Body of pancreas (tissue), 4 donors: ENCODE results near the gene OR6C70. TPM values are rescaled to one million over a fixed set of nuclear protein-coding genes. Genes with fewer than 3 reads are reported as not detected.
"Not testable (repeated sequence)": the region's sequence is repeated elsewhere in the genome, so short reads cannot be mapped to it uniquely, and the experiment has no call there.

Experiments used
- ATAC-seq: fragments of 150-250 bp; one replicate; pipeline ENCODE4 v1.9.1; 2016
- DNase-seq, 4 donors: peaks; one replicate each; pipeline ENCODE4 v3.0.0-alpha.2; 2019
- H3K27ac ChIP-seq, 4 donors: fragments of 200-600 bp; sonication (generic); 1 replicate in 3 of 4; 2 replicates in 1 of 4; pipeline versions ENCODE4 v1.5.1 to v1.6.1; 2016 to 2019; ENCODE audit warnings: mild to moderate bottlenecking in 1 of 4, mixed read lengths in 1 of 4, moderate library complexity in 1 of 4
- H3K27me3 ChIP-seq, 2 donors: fragments of 200-600 bp; sonication (generic); one replicate each; pipeline ENCODE4 v1.6.0; 2016; ENCODE audit warnings: mild to moderate bottlenecking in 1 of 2
- H3K36me3 ChIP-seq, 2 donors: fragments of 200-600 bp; sonication (generic); replicated peaks in 1 of 2; 2 replicates each; pipeline ENCODE4 v1.5.1; 2016; ENCODE audit warnings: low read depth in 2 of 2; ENCODE audit not compliant: insufficient read depth in 1 of 2
- H3K4me1 ChIP-seq: fragments of 200-600 bp; sonication (generic); one replicate; pipeline ENCODE4 v1.6.0; 2016
- H3K4me3 ChIP-seq, 2 donors: fragments of 200-600 bp; sonication (generic); 1 replicate in 1 of 2; 2 replicates in 1 of 2; pipeline ENCODE4 v1.5.1; 2016 to 2019
- H3K9me3 ChIP-seq, 3 donors: fragments of 200-600 bp; sonication (generic); 1 replicate in 2 of 3; 2 replicates in 1 of 3; pipeline ENCODE4 v1.5.1; 2016
- CTCF ChIP-seq, 7 experiments: fragments of 450-650 bp in 4 of 7; fragments of 200-600 bp in 3 of 7; sonication (generic) in 3 of 7; IDR thresholded peaks; one replicate each; pipeline ENCODE4 v1.5.1; 2016 to 2019; ENCODE audit warnings: antibody characterized with exemption in 7 of 7
- POLR2A ChIP-seq, 3 donors: fragments of 450-650 bp; IDR thresholded peaks; one replicate each; pipeline ENCODE4 v1.6.1; 2016; ENCODE audit warnings: antibody characterized with exemption in 3 of 3, mild to moderate bottlenecking in 2 of 3
- WGBS, 2 donors: methylation state at CpG; one replicate each; pipeline ENCODE4 v1.1.5; 2017; 5-methylcytosine and 5-hydroxymethylcytosine counted together
- intact Hi-C: fragments of 100-400 bp; cut with DNase I; formaldehyde crosslinking; loops from one replicate; pipeline ENCODE4 v1.15.1; 2023
- total RNA-seq, 2 donors: library from RNA; depleted of rRNA; stranded (reverse); fragments of >200 nt; gene quantifications; one replicate each; pipeline ENCODE4 v1.1.0, GENCODE V29; 2016

OR6C70 gene
- total RNA-seq, 2 donors from 2014 or later, result not detected

GRCh38 chr12:55499231-55499630, 29.3 kb upstream of the OR6C70 start:
- intact Hi-C loops, result no loop called here
- H3K4me3 ChIP-seq, result no peak overlapping the region
- peaks cover 13% of the 10 kb centered on the region for H3K4me1 ChIP-seq
- H3K36me3 ChIP-seq, result no peaks in the 10 kb centered on the region
- H3K9me3 ChIP-seq, result no peaks in the 10 kb centered on the region
- no peak for ATAC-seq
- TF ChIP-seq POLR2A (IDR thresholded peaks at IDR 0.05) (no peak), CTCF (IDR thresholded peaks at IDR 0.05) (no peak)
- peak overlapping the region in 3 of 4 donors; percentile 33 to 55 (median 49) for H3K27ac ChIP-seq
- WGBS, 2 donors, result 54 to 70% methylated on average over 4 of the region's 4 CpGs
- no peaks in the 10 kb centered on the region for H3K27me3 ChIP-seq
- no peak for DNase-seq

DNA sequence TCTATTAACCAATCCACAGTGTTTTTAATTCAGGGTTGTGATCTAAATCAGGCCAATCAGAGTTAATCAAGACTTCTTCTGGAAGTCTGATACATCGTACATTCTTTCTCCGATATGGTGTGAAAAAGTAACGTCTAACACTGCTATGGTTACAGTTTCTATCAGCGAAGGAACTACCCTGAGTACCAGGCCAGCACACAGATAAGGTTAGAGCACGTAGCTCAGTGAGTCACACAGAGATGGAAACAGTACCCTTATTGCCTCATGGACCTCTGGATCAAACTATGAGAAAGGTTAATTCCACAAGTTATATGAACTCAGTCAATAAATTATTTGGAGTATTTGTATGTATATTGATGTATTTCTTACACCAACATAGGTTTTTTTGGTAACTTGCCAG, 25.6 kb upstream of the OR6C70 start:
- no peak for TF ChIP-seq POLR2A (IDR thresholded peaks at IDR 0.05)
- no peak for TF ChIP-seq CTCF (IDR thresholded peaks at IDR 0.05)
- intact Hi-C loops, result no loop called here
- Histone ChIP-seq H3K4me3 (no peak overlapping the region), H3K36me3 (no peaks in the 10 kb centered on the region), H3K27ac (no peak overlapping the region), H3K27me3 (no peaks in the 10 kb centered on the region), H3K9me3 (no peaks in the 10 kb centered on the region), H3K4me1 (peaks cover 13% of the 10 kb centered on the region)
- DNase-seq (peak in 1 of 4 donors; percentile 7), ATAC-seq (peak; percentile 63)
- 24 to 25% methylated on average over 5 of the region's 5 CpGs for WGBS, 2 donors

DNA sequence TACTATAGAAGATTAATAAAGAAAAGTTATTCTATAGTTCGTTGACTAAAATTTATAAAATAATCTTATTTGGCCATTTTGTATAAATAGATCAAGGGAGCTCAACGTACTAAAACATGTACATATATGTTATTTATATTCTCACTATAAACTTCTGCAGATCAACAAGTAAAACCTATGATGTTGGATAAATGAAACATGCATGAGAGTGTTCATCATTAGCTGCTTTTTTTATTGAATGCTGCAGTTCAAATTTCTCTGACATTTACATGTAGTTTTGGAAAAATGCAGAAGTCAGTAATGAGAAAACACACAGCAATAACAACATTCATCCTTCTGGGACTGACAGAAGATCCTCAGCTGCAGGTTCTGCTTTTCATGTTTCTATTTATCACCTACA, 22.1 kb upstream of the OR6C70 start, which contains the start of gene OR6C68:
OR6C68 (plus strand) TSS at position 301 of the 400 bp plus-strand sequence; CDS start at position 301, 0 bp downstream.
- Histone ChIP-seq H3K4me3 (no peak within 1 kb of the TSS), H3K9me3 (no peaks in the 10 kb centered on the region), H3K27ac (no peak within 1 kb of the TSS), H3K36me3 (no peaks in the 10 kb centered on the region), H3K4me1 (no peaks in the 10 kb centered on the region), H3K27me3 (no peaks in the 10 kb centered on the region)
- ATAC-seq, result no peak
- 72 to 74% methylated on average over 2 of the region's 2 CpGs for WGBS, 2 donors
- intact Hi-C loops, result no loop called here
- DNase-seq, result no peak
- TF ChIP-seq CTCF (IDR thresholded peaks at IDR 0.05) (no peak), POLR2A (IDR thresholded peaks at IDR 0.05) (no peak)

DNA sequence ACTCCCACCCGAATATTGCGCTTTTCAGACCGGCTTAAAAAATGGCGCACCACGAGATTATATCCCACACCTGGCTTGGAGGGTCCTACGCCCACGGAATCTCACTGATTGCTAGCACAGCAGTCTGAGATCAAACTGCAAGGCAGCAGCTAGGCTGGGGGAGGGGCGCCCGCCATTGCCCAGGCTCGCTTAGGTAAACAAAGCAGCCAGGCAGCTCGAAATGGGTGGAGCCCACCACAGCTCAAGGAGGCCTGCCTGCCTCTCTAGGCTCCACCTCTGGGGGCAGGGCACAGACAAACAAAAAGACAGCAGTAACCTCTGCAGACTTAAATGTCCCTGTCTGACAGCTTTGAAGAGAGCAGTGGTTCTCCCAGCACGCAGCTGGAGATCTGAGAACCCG, 14.3 kb upstream of the OR6C70 start:
- ATAC-seq, intact Hi-C loops: not testable (repeated sequence)
- WGBS, 2 donors, result 76 to 81% methylated on average over 9 to 11 of the region's 13 CpGs

DNA sequence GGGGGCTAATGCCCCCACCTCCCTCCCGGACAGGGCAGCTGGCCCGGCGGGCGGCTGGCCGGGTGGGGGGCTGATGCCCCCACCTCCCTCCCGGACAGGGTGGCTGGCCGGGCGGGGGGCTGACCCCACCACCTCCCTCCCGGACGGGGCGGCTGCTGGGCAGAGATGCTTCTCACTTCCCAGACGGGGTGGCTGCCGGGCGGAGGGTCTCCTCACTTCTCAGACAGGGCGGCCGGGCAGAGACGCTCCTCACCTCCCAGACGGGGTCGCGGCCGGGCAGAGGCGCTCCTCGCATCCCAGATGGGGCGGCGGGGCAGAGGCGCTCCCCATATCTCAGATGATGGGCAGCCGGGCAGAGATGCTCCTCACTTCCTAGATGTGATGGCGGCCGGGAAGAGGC, 9.2 kb upstream of the OR6C70 start:
- H3K9me3 ChIP-seq, intact Hi-C loops, DNase-seq, H3K27ac ChIP-seq, H3K4me3 ChIP-seq, H3K27me3 ChIP-seq, H3K36me3 ChIP-seq, H3K4me1 ChIP-seq, ATAC-seq: not testable (repeated sequence)
- 95% methylated on average over 6 of the region's 29 CpGs; no CpG with 5 or more reads in 1 of the 2 donors for WGBS, 2 donors

More for the DNA sequence above, 14.3 kb upstream of the OR6C70 start:
- H3K9me3 ChIP-seq, H3K4me3 ChIP-seq, H3K4me1 ChIP-seq, H3K27me3 ChIP-seq, H3K27ac ChIP-seq, DNase-seq, H3K36me3 ChIP-seq: not testable (repeated sequence)

DNA sequence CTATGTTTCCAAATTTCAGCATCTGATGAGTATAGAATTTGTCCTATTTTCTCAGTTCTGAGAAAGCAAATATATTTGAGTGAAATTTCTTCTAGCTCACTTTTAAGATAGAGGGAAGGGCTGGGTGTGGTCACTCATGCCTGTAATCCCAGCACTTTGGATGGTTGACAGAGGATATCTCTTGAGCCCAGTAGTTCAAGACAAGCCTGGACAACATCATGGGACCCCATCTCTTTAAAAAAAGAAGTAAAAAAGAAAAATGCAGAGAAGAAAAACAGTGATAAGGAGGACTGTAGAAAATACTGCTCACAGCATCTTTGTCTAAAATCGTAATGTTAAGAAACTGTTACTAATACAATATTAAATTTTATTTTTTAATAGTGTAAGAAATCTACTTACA, 2.3 kb upstream of the OR6C70 start:
- TF ChIP-seq CTCF (IDR thresholded peaks at IDR 0.05), result no peak
- no peak for TF ChIP-seq POLR2A (IDR thresholded peaks at IDR 0.05)
- no peak overlapping the region for H3K27ac ChIP-seq
- no peaks in the 10 kb centered on the region for H3K4me1 ChIP-seq
- no peaks in the 10 kb centered on the region for H3K9me3 ChIP-seq
- no peaks in the 10 kb centered on the region for H3K36me3 ChIP-seq
- intact Hi-C loops, result no loop called here
- WGBS, 2 donors, result 88 to 94% methylated on average over 1 of the region's 1 CpG
- H3K27me3 ChIP-seq, result no peaks in the 10 kb centered on the region
- no peak for ATAC-seq
- H3K4me3 ChIP-seq, result no peak overlapping the region
- DNase-seq, result no peak
